ENCODE data around the gene PAXX. TPM values are rescaled to one million over a fixed set of nuclear protein-coding genes. Genes with fewer than 3 reads are reported as not detected.

The PAXX gene
- total RNA-seq, 1 experiment from 2014 or later, result 44.1 TPM

GRCh38 chr9:136947955-136948510 is 44.2 kb upstream of the PAXX start:
- Mint-ChIP-seq H3K27ac (peak overlapping the region; percentile 93), H3K4me1 (peaks cover 10% of the 10 kb centered on the region), H3K27me3 (ENCODE audit: low read depth) (no peaks in the 10 kb centered on the region), H3K4me3 (peak overlapping the region; percentile 71), H3K36me3 (no peaks in the 10 kb centered on the region), H3K9me3 (no peaks in the 10 kb centered on the region)
- POLR2A ChIA-PET, result interaction anchor here (1.4 kb wide), 2 partner anchors 37 to 88 kb away, joined by 4 to 5 read pairs; no protein-coding TSS in a partner anchor
- DNase-seq (ENCODE audit: low spot score) (peak; percentile 74), ATAC-seq (peak; percentile 8)
- CTCF ChIA-PET, result interaction anchor here (0.6 to 8.7 kb wide), 56 partner anchors 10 to 289 kb away, joined by 3 to 151 read pairs (median 6); partner anchors contain the start of genes ABCA2, AJM1, CLIC3 and ENTPD2
- TF ChIP-seq E2F5 (CRISPR knock-in tag; IDR thresholded peaks at IDR 0.05) (no peak), CREM (CRISPR knock-in tag; IDR thresholded peaks at IDR 0.05) (no peak), CREB1 (CRISPR knock-in tag; IDR thresholded peaks at IDR 0.05) (no peak), IRF1 (CRISPR knock-in tag; IDR thresholded peaks at IDR 0.05) (no peak), FOXP1 (CRISPR knock-in tag; IDR thresholded peaks at IDR 0.05; ENCODE audit: borderline replicate concordance) (no peak), MYBL2 (CRISPR knock-in tag; IDR thresholded peaks at IDR 0.05) (no peak), ZNF396 (CRISPR knock-in tag; IDR thresholded peaks at IDR 0.05; ENCODE audit: borderline replicate concordance) (no peak), FOXK1 (CRISPR knock-in tag; IDR thresholded peaks at IDR 0.05) (no peak), ZSCAN18 (CRISPR knock-in tag; IDR thresholded peaks at IDR 0.05) (no peak), HMGA2 (CRISPR knock-in tag; IDR thresholded peaks at IDR 0.05) (no peak), SMAD4 (CRISPR knock-in tag; IDR thresholded peaks at IDR 0.05) (no peak), CTCF (IDR thresholded peaks at IDR 0.05) (peak; percentile 19; the same call in 1 of the 2 replicates), SP1 (CRISPR knock-in tag; conservative IDR thresholded peaks at IDR 0.05) (0 out of 2 replicates have a peak, but pooled peaks have one; percentile 26), NFE2L1 (CRISPR knock-in tag; IDR thresholded peaks at IDR 0.05) (no peak), PRDM15 (CRISPR knock-in tag; IDR thresholded peaks at IDR 0.05) (no peak), HMGXB4 (CRISPR knock-in tag; IDR thresholded peaks at IDR 0.05) (no peak; the same call in 1 of the 2 replicates), USF2 (CRISPR knock-in tag; IDR thresholded peaks at IDR 0.05) (no peak)

Measured in WTC11 (cell line).